GM18909 (cell line): ENCODE results near the gene ZBTB7C.

Experiments
- ATAC-seq: cut with Tn5 transposase; IDR thresholded peaks from one replicate; pipeline ENCODE4 v1.9.1; 2021; ENCODE audit warnings: mild to moderate bottlenecking; ENCODE audit not compliant: unreplicated experiment, poor library complexity

Gene ZBTB7C

DNA sequence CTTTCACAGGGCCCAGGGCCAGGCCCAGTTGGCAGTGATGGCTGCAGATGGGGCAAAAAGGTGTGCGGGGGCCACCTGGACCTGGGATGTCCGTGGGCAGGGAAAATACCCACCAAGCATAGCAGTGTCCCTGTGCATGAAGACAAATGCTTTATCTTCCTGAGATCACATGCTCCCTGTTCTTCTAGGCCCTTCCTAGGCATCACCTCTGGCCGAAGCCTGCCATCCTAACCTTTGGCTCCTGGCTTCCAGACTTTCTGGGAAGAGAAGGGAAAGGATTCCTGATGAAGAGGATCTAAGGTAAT, 373.7 kb downstream of the ZBTB7C start:
- ATAC-seq, result no peak

DNA sequence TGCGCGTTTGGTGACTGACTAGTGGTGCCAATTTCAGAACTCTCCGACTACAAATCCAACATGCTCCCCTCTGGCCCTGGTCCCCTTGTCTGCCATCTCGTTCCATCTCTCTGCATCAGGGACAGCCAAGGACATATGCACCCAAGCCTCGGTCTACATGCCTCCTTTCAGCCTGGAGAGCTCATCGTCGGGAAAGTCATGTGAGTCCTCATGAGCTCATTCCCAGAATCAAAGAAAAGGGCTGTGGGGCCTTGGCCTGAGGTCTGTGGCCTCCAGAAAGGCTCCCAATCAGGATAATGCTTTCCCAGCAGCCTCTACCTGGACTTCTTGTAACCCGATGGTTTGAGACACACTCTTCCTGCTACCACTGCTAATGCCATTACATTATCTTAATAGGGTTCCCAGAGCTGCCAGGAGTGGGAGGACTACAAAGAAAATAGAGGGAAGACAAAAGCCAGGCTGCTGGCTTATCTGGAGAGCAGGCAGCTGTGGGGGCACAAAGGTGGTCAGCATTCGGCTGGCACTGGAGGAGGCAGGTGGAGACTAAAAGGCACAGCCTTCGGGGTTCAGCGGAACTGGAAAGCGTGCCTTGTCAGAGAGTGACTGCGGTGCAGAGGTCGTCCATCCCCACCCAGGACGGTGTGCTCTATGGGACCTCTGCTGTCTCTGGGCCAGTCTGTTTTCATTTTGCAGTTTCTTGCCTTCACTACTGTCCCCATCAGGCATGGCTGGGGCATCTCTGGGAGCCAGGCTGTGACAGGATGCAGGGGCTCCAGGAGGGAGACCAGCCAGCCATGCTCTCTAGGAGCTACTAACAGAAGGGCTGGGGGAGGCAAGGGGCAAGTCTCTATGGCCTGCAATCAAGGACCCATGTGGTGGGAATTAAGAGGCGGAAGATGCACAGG, 374.3 kb downstream of the ZBTB7C start:
- no peak for ATAC-seq

DNA sequence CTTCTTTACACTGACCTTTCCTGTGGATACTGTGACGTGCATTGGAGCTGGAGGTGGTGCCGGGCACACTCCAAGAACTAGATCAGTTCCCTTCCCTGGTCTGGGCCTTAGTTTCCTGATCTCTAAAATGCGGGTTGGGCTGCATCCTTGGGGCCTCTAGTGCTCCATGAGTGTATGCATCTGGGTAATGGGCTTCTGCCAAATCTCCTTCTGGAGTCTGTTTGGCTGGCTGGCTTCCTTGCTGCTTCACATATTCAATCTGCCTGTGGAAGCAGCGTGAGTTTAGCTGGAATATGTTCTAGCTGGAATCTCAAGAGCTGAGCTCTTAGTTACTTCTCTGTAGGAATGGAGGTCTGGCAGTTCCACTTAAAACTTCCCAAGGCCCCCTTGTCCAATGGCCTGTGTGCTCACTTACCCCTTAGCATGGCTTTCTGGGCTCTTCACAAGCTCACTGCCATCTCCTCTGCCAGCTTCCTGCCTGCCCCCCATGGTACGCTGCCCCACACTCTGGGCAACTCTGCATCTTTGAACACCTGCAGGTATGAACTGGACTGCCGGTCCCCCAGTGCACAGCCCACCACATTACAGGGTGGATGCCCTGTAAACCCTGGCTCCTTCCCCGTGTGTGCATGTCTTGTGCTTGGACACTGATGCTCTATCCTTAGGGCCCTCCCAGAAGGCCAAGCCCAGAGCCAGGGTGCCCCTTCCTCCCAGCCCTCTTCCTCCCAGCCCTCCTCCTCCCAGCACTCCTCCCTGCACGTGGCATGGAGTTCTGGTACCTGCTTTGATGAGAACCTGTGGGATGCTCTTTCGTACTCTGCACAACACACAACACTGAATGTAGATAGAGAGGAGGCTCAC, 375.2 kb downstream of the ZBTB7C start:
- ATAC-seq, result no peak

DNA sequence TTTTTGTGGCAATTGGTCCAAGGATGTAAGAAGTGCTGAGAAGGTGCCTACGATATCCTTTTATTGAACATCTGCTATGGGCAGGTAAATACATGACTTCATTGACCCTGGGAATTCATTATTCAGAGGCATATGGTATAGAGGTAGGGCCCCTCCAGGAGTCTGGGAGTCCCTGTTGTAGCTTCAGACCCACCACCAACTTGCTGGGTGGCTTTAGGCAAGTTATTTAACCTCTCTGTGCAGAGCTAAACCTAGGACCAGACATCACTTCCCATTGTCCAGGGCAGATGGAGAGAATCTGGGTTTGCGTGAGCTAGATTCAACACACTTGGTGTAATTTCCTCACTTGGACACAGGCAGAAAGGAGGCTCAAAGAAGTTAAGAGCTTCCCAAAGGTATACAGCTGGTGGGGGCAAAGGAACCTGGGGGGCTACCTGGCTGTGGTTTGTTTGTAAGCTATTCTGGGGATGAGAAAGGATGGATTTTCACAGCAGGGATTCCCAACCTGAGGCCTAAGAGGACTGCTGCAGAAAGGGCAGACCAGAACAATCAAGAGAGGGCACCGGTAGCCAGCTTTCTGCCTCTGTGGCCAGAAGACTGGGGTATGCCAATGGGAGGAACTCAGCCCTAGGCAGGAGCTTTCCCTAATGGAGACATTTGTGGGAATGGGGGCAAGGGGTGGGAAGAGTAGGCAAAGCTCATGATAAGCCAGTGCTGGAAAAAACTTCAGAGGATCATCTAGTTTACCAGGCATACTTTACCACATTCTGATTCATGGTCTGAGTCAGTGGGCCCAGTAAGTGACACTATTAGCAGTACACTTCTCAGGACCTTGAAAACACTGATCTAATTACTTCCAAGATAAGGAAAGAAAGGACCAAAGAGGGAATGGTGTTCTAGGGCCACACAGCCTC, 376.1 kb downstream of the ZBTB7C start:
- no peak for ATAC-seq

DNA sequence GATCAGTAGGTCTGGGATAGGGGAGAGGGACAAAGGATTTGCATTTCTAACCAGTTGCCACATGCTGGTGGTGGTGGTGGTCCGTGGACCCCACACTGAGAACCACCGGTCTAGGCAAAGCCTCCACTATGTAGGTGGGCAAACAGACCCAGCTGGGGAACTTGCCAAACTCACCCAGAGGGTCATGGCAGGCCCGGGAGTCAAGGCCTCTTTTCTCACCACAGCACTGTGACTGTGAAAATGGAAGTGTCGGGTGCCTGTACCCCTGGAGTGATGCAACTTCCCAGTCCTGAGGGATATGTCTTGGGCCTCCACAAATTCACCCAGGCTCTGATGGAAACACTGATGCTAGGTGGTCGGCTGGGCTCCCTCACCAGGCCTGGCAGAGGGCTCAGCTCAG, 377.5 kb downstream of the ZBTB7C start:
- no peak for ATAC-seq

DNA sequence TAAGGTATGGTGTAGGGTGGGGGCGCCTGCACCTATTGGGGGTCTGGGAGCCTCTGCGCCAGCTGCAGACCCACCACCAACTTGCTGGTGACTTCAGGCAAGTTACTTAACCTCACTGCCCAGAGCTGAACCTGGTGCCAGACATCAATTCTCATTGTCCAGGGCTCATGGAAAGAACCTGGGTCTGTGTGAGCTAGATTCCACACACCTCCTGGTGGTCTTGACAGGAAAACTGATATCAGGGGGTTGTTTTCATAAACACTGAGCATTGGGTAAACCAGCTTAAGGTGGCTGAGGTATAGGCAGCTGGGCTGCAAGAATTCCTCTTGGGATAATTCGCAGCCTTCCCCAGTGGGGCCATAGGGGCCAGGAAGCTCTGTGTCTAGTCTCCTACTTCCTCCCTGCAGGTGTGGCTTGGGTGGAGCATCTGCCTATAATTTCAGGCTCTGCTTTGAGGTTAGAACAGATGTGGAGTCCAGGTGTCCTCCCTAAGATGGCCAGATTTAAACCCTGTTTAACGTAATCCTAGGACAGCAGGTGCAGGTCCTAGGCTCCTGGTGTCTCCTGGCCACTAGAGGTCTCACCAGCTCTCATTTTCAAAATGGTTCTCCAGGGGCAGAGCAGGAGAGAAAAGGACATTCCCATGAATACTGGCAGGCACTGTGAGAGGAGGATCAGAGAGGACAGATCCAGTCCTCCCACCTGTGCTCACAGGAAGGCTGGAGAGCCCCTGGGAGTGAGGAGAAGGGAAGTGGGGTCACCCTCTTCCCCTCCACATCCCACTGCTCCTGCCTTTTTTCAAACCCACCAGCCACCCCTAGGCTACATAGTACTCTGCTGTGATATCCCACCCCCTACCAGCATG, 378.3 kb downstream of the ZBTB7C start:
- ATAC-seq, result no peak

DNA sequence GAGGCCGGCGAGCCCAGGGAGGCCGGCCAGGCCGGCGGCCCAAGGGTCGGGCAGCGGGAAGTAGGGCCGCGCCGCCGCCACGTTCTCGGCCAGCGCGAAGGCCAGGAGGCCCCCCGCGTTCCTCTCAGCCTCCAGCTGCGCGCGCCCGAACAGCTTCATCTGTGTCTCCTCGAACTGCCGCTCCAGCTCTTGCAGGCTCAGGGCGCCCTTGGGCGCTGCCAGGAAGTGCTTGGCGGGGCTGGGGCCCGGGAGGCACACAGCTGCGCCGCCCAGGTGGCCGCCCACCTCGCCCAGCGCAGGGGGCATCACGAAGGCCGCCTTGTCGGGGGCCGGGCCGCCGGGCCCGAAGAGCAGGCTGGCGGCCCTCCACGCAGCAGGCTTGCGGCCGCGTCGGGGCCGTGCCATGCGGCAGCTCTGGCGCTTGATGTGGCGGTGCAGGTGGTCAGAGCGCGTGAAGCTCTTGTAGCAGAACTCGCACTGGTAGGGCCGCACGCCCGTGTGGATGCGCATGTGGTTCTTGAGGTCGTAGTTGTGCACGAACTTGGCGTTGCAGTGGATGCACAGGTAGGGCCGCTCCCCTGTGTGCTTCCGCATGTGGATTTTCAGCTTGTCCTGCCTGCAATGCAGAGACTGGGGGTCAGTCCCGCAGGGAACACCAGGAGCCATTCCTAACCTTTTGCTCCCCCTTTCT, 379.7 kb downstream of the ZBTB7C start:
- ATAC-seq, result no peak

DNA sequence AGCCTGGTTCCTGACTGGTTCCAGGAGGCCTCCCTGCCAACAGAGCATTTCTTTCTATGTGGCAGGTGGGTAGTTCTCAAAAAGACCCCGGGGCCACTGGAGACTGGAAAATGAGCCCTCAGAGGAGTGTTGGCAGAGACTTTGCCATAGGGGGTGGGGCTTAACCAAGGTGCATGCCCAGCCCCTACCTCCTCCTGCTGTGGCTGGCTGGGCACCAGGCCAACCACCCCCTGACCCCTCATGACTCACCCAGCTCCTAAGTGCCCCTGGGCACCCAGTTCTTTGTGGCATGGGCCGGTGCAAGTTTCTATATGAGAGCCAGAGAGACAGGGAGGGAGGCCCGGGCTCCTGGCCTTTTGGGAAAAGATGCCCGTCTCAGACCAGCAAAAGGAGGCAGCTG, 380.5 kb downstream of the ZBTB7C start:
- ATAC-seq, result no peak

DNA sequence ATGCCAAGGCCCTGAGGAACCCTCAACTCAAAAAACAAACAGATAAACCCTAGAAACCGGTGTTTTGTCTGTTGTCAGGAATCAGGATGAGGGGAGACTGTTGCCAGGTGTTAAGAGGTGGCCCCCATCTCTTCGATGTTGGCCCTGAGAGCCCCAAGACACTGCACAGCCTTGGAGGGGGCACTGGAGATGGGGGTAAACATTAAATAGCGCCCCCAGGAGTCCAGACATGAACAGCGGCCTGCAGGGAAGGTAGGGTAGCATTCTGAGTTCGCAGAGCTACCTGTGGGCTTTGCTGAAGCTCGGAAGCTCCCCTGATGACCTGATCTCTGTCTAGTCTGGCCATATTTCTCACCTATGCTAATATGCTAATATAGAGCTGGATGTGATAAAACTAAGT, 381.1 kb downstream of the ZBTB7C start:
- ATAC-seq, result no peak

DNA sequence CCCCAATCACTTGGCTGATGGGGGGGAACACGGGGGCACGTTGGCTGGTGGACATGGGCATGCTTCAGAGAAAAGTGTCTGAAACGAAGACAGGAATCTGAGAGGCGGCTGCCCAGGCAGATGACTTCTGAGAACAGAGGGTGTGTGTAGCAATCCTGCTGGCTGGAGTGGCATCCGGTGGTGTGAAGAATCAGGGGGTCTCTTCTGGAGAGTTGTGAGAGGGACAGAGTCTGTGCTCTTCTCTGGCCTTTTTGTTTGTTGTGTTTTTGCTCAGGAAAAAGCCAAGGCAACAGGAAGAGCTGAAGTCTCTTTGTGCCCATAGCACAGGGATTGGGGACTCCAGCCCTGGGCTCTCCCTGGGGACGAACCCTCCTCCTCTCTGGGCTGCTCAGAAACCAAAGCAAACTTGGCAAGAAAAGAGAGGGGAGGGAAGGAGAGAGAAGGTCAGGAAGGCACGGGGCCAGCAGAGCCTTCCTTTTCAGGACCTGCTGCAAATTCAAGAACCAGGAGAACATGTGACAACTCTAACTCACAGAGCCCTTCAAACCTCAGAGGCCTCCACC, 381.7 kb downstream of the ZBTB7C start:
- no peak for ATAC-seq

DNA sequence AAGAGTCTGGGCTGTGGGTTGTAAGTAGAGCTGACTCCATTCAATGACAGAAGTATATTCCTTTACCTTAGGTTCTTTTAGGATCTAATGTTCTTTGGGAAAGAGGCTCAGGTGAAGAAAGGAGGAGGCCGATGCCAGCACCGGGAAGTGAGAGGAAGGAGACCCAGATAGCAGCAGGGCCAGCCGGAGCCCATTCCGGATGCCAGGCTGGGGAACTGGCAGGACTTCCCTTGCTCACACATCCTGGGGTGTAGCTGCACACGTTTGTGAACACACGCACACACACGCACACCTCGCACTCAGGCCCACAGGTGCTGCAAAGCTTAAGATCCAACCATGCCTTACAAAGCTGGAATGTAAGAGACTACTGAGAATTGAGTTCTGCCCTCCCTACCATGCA, 383.0 kb downstream of the ZBTB7C start:
- ATAC-seq, result no peak

DNA sequence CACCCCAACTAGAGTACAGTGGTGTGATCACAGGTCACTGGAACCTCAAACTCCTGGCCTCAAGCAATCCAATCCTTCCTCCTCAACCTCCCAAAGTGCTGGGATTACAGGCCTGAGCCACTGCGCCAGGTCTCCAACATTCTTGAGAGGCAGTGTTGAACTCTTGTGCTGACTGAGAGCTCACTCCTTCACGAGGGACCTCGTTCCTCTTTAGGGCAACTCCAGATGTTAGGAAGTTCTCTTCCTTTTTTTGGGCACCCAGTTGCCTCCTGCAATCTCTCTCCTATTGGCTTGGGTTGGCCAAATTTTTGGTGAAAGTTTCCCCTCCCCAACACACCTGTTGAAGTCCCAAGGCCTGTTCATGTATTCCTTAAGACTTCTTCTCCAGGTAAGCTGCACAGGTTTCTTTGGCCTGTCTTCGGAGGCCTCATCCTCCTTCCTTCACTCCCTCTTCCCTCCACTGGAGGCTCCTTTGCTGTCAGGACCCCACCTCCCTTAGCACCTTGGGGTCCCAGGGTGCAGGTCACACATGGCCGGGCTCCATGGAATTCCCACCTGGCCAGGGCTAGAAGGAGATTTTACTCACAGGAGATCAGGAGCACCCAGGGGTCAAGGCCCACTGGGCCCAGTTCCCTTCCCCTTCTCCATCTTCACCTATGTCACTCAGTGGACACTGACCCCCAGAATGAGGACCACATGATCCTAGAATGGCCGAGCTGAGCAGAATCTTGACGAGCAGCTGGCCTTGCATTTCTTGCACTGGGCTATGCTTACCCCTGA, 384.1 kb downstream of the ZBTB7C start:
- ATAC-seq, result no peak

DNA sequence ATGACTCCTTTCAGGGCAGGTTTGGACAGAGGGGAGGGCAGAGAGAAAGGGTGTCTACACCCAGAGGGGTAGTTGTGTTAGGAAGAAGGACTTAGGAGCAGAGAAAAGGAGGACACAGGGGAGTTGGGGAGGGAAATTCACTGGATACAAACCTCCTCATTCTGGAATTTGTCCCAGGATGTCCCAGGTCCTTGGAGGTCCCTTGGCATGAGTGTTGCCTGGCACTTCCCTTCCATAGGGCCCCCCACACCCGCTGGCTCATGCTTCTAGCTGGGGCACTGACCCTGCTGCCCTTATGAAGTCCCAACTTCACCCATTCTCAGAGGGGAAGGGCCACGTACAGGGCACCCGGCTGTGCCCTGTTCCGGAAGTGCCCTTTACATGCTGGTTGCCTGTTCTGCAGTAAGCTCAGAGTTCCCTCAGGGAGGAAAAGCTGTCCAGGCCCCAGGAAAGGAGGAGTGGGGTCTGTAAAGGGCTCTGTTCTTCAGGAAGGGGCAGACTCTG, 385.1 kb downstream of the ZBTB7C start:
- no peak for ATAC-seq

DNA sequence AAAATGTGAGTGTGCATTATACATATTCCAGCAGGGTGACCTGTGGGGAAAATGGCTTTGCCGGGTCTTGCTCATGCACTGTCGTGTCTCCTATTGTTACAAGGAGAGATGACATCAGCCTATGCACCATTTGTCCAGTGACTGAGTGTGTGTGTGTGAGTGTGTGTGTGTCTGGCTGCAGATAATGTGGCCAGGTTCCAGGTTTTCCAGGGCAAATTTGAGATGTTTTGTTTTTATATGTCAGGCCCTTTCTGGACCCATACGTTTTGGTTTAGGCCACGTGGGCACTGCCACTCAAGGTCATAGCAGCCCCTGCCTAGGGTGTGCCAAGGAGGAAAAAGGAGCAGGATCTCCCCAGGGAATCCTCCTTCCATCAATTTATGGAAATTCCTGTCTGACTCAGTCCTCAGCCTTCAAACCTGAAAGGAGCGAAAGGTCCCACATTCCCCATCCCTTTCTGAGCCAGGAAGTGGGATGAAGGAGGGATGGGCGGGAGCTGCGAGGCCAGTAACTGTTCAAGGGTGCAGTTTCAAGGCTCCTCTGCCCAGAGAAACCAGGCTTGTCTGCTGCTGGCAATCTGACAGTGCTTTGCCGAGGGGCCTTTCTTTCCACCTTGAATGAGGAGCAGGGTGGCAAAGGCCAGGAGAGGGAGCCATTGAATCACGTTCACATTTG, 385.7 kb downstream of the ZBTB7C start:
- no peak for ATAC-seq

DNA sequence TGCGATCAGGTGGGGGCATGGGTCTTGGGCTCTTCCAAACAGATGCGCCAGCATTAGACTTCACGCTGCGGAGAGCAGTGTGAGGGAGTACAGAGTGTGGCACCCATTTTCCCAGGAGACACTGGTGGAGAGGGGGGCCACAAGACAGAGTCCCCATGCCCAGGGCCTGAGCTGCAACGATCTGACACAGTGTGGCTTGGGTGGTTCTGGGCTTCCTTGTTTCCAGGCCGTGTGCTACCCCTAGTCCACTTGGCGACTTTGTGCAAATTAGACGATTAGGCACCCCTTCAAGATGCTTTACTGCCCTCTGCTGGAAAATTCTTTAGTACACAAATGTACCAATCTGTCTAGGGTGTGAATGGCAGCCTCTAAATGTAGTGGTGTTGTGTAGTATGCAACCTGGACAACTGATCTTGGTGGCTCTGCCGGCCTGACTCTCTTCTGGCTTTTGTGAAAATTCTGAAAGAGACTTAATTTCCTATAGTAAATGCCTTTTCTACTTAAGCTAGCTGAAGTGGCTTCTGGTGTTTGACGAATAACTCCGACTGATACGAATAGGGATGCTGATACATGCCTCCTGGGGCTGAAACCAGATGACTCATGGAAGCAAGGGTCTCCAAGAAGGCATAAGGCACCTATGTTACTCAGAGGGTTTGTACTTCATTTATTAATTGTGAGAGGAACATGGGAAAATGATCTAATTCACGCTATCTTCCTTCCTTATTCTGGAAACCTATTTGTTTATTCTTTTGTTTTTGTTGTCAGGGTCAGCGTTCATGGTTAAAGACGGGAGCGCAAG, 386.5 kb downstream of the ZBTB7C start:
- ATAC-seq, result no peak

DNA sequence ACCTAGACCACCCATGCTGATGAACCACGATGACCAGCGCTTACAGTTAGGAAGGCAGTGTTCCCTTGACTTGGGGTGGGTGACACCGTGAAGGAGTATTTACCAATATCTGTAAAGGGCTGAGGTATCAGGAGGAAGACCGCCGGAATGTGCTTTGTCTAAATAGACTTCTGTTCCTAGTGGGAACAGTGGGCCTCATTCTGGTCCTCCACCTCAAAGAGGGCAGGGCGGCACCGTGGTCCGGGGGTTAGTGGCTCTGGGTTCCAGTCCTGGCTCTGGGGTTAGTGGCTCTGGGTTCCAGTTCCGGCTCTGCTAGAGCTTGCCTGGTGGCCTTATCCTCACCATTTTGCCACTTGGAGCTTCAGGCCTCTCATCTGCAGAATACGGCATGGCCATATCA, 387.2 kb downstream of the ZBTB7C start:
- ATAC-seq, result no peak
